GM12878 (cell line): ENCODE data around the gene SEC14L6. TPM values are rescaled to one million over a fixed set of nuclear protein-coding genes. Genes with fewer than 3 reads are reported as not detected.

ENCODE experiments used
- CREM ChIP-seq: IDR thresholded peaks from 2 replicates; pipeline ENCODE4 v1.6.1; 2014; ENCODE audit warnings: antibody characterized with exemption, low read depth
- EGR1 ChIP-seq, 2 experiments: IDR thresholded peaks; 1 replicate in 1 of 2; 2 replicates in 1 of 2; pipeline ENCODE4 v1.6.1; 2011 to 2012; ENCODE audit warnings: low read depth in 2 of 2, low read length in 2 of 2, borderline replicate concordance in 1 of 2, mild to moderate bottlenecking in 1 of 2, moderate library complexity in 1 of 2
- EP300 ChIP-seq, 2 experiments: fragments of 150-350 bp in 1 of 2; IDR thresholded peaks; 2 replicates each; pipeline ENCODE4 v1.6.1; 2011 to 2012; ENCODE audit warnings: low read depth in 2 of 2, low read length in 2 of 2, borderline replicate concordance in 1 of 2, improper control_type of control experiment in 1 of 2, inconsistent platforms in 1 of 2; ENCODE audit not compliant: control insufficient read depth in 1 of 2
- ESRRA ChIP-seq: IDR thresholded peaks from 2 replicates; pipeline ENCODE4 v1.6.1; 2012; ENCODE audit warnings: mild to moderate bottlenecking, low read length, improper control_type of control experiment
- GATAD2B ChIP-seq: fragments of 450-650 bp; conservative IDR thresholded peaks from 2 replicates; pipeline ENCODE4 v1.6.1; 2017; ENCODE audit warnings: low read depth, mild to moderate bottlenecking, moderate library complexity
- JUNB ChIP-seq: IDR thresholded peaks from 2 replicates; pipeline ENCODE4 v1.6.1; 2016; ENCODE audit warnings: antibody characterized with exemption, mild to moderate bottlenecking
- MEF2B ChIP-seq: fragments of 450-650 bp; IDR thresholded peaks from 2 replicates; pipeline ENCODE4 v1.6.1; 2018; ENCODE audit warnings: mild to moderate bottlenecking, moderate library complexity; ENCODE audit not compliant: partially characterized antibody, poor library complexity, severe bottlenecking
- NBN ChIP-seq: fragments of 450-650 bp; IDR thresholded peaks from 2 replicates; pipeline ENCODE4 v1.6.1; 2016
- POLR2AphosphoS5 ChIP-seq: IDR thresholded peaks from 2 replicates; pipeline ENCODE4 v1.6.1; 2011; ENCODE audit warnings: mild to moderate bottlenecking, low read length, inconsistent platforms
- RAD21 ChIP-seq: IDR thresholded peaks from 2 replicates; pipeline ENCODE4 v1.6.1; 2011; ENCODE audit warnings: mild to moderate bottlenecking, low read depth, low read length, moderate library complexity; ENCODE audit not compliant: insufficient read depth
- RB1 ChIP-seq: fragments of 450-650 bp; formaldehyde crosslinking; IDR thresholded peaks from 2 replicates; pipeline ENCODE4 v1.6.1; 2017; ENCODE audit warnings: mild to moderate bottlenecking, borderline replicate concordance
- RCOR1 ChIP-seq: conservative IDR thresholded peaks from 2 replicates; pipeline ENCODE4 v1.6.1; 2012; ENCODE audit warnings: low read depth, low read length, improper control_type of control experiment
- RELA ChIP-seq: fragments of 450-650 bp; IDR thresholded peaks from 2 replicates; pipeline ENCODE4 v1.8.0; 2014; ENCODE audit warnings: borderline replicate concordance; ENCODE audit not compliant: partially characterized antibody
- RFX5 ChIP-seq: IDR thresholded peaks from 2 replicates; pipeline ENCODE4 v1.6.1; 2011; ENCODE audit warnings: low read depth, low read length, improper control_type of control experiment
- SMAD1 ChIP-seq: fragments of 450-650 bp; IDR thresholded peaks from 2 replicates; pipeline ENCODE4 v1.6.1; 2018; ENCODE audit warnings: mild to moderate bottlenecking, low read depth; ENCODE audit not compliant: partially characterized antibody
- SPI1 ChIP-seq: IDR thresholded peaks from 2 replicates; pipeline ENCODE4 v1.6.1; 2011; ENCODE audit warnings: low read depth, mild to moderate bottlenecking, low read length, moderate library complexity, borderline replicate concordance; ENCODE audit not compliant: insufficient read depth
- SREBF2 ChIP-seq: IDR thresholded peaks from 2 replicates; pipeline ENCODE4 v1.6.1; 2012; ENCODE audit warnings: mild to moderate bottlenecking, low read length
- STAT1 ChIP-seq: fragments of 450-650 bp; conservative IDR thresholded peaks from 2 replicates; pipeline ENCODE4 v1.6.1; 2014; ENCODE audit warnings: antibody characterized with exemption, mild to moderate bottlenecking
- TBL1XR1 ChIP-seq: IDR thresholded peaks from 2 replicates; pipeline ENCODE4 v1.6.1; 2012; ENCODE audit warnings: low read depth, low read length, improper control_type of control experiment
- TCF12 ChIP-seq: IDR thresholded peaks from 2 replicates; pipeline ENCODE4 v1.6.1; 2011; ENCODE audit warnings: low read depth, mild to moderate bottlenecking, low read length
- ZSCAN29 ChIP-seq: fragments of 450-650 bp; IDR thresholded peaks from 2 replicates; pipeline ENCODE4 v1.6.1; 2017; ENCODE audit warnings: mild to moderate bottlenecking, moderate library complexity
- polyA plus RNA-seq, 11 experiments: library from polyadenylated mRNA; depleted of rRNA in 4 of 11; unstranded in 6 of 11; stranded (reverse) in 5 of 11; fragments of >200 nt; fragmentation: Nextera tagmentation in 4 of 11; fragmentation: Illumina TruSeq in 1 of 11; extraction: Ambion mirVana in 4 of 11; extraction: Trizol in 1 of 11; gene quantifications; 1 replicate in 1 of 11; 2 replicates in 10 of 11; pipeline versions ENCODE4 v1.2.1 to v1.2.3, GENCODE V29; 2011 to 2016; ENCODE audit warnings: inconsistent platforms in 2 of 11, missing spikeins in 2 of 11, low read depth in 1 of 11
- total RNA-seq, 4 experiments: library from RNA; depleted of rRNA in 3 of 4; stranded (reverse); fragments of >200 nt in 3 of 4; fragmentation: Illumina TruSeq in 1 of 4; extraction: Trizol in 1 of 4; gene quantifications; 2 replicates each; pipeline versions ENCODE4 v1.2.1 to v1.2.3, GENCODE V29; 2013 to 2021
- TF ChIP-seq, protein P1 (sequence below): fragments of 150-350 bp; IDR thresholded peaks from 2 replicates; pipeline ENCODE4 v1.6.1; 2014; ENCODE audit warnings: mild to moderate bottlenecking, low read depth, low read length
- TF ChIP-seq, protein P2 (sequence below): fragments of 450-650 bp; conservative IDR thresholded peaks from 2 replicates; pipeline ENCODE4 v1.6.1; 2017; ENCODE audit warnings: mild to moderate bottlenecking, moderate library complexity
- TF ChIP-seq, protein P3 (sequence below): IDR thresholded peaks from 2 replicates; pipeline ENCODE4 v1.6.1; 2011; ENCODE audit warnings: low read depth, low read length, improper control_type of control experiment, borderline replicate concordance

The SEC14L6 gene
- total and polyA plus RNA-seq, 10 of the 15 experiments (the other 5 are each of a cell fraction or from before 2014, with no cell fraction given): not detected

DNA sequence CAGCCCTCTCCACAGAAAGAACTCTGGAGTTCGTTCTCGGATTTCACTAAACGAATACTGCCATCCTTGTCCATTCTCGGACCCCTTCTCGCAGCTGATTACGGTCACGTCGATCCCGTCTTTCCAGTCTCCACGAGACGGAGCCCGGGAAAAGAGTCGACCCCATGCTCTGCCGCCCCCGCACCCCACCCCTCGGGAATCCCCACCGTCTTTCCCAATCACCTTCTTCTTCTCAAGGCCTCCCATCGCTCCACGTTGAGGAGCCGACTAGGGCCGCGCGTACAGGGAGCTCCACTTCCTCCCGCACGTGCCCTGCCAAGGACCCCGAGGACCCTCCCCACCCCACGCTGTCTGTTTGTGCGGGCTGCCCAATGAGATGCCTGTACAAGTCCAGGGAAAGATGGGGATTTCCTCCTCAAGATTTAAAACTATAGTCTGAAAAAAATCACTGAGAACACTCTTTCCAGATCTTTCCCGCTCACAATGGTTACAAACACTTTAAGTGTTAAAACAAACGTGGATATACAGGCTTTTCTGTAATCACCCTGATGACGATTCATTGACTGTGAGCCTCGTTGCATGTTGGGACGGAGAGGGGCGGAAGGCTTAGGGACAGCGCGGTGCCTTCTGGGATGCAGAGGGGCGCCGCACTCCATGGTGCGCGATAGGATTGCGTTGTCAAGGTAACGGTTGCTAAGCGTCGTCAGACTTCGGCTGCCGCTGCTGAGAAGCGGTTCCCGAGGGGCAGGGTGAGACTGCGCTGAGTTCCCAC, 45.2 kb upstream of the SEC14L6 start, which contains the start of gene PES1 (continued):
- TF ChIP-seq EP300 (IDR thresholded peaks at IDR 0.05; ENCODE audit: borderline replicate concordance in 1 of 2, control insufficient read depth in 1 of 2, low read depth in 2 of 2, low read length in 2 of 2): peak in 1 of 2 experiments; percentile 38; a peak in 1 of 4 replicates
- peak; percentile 67; the same call in 1 of the 2 replicates for TF ChIP-seq POLR2AphosphoS5
- 0 out of 2 replicates have a peak, but pooled peaks have one; percentile 15 for TF ChIP-seq TBL1XR1
- no peak for TF ChIP-seq RCOR1
- TF ChIP-seq JUNB: no peak
- TF ChIP-seq, protein P1, sequence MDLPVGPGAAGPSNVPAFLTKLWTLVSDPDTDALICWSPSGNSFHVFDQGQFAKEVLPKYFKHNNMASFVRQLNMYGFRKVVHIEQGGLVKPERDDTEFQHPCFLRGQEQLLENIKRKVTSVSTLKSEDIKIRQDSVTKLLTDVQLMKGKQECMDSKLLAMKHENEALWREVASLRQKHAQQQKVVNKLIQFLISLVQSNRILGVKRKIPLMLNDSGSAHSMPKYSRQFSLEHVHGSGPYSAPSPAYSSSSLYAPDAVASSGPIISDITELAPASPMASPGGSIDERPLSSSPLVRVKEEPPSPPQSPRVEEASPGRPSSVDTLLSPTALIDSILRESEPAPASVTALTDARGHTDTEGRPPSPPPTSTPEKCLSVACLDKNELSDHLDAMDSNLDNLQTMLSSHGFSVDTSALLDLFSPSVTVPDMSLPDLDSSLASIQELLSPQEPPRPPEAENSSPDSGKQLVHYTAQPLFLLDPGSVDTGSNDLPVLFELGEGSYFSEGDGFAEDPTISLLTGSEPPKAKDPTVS: peak; percentile 85
- peak; percentile 69; the same call in 1 of the 2 replicates for TF ChIP-seq SPI1
- TF ChIP-seq ZSCAN29: no peak
- peak; percentile 19 to 39; a peak in 2 of 3 replicates for TF ChIP-seq EGR1 (IDR thresholded peaks at IDR 0.05; ENCODE audit: borderline replicate concordance in 1 of 2, low read depth in 2 of 2, low read length in 2 of 2)
- peak; percentile 67 for TF ChIP-seq RELA
- TF ChIP-seq, protein P2, sequence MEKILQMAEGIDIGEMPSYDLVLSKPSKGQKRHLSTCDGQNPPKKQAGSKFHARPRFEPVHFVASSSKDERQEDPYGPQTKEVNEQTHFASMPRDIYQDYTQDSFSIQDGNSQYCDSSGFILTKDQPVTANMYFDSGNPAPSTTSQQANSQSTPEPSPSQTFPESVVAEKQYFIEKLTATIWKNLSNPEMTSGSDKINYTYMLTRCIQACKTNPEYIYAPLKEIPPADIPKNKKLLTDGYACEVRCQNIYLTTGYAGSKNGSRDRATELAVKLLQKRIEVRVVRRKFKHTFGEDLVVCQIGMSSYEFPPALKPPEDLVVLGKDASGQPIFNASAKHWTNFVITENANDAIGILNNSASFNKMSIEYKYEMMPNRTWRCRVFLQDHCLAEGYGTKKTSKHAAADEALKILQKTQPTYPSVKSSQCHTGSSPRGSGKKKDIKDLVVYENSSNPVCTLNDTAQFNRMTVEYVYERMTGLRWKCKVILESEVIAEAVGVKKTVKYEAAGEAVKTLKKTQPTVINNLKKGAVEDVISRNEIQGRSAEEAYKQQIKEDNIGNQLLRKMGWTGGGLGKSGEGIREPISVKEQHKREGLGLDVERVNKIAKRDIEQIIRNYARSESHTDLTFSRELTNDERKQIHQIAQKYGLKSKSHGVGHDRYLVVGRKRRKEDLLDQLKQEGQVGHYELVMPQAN: peak; percentile 72
- no peak for TF ChIP-seq SREBF2
- TF ChIP-seq ESRRA: peak; percentile 61; the same call in 1 of the 2 replicates
- peak; percentile 94 for TF ChIP-seq MEF2B
- TF ChIP-seq RB1: peak; percentile 75; the same call in 1 of the 2 replicates
- TF ChIP-seq, protein P3, sequence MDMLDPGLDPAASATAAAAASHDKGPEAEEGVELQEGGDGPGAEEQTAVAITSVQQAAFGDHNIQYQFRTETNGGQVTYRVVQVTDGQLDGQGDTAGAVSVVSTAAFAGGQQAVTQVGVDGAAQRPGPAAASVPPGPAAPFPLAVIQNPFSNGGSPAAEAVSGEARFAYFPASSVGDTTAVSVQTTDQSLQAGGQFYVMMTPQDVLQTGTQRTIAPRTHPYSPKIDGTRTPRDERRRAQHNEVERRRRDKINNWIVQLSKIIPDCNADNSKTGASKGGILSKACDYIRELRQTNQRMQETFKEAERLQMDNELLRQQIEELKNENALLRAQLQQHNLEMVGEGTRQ: peak; percentile 57; the same call in 1 of the 2 replicates
- TF ChIP-seq RAD21: no peak
- no peak for TF ChIP-seq SMAD1
- TF ChIP-seq CREM: peak; percentile 98
- TF ChIP-seq TCF12: no peak
- peak; percentile 92 for TF ChIP-seq RFX5
- peak; percentile 95; the same call in 1 of the 2 replicates for TF ChIP-seq STAT1
- TF ChIP-seq GATAD2B: 0 out of 2 replicates have a peak, but pooled peaks have one; percentile 52
- TF ChIP-seq NBN: peak; percentile 98
